CD4-positive, alpha-beta memory T cell (primary cell): ENCODE data around the gene SFN. TPM values are rescaled to one million over a fixed set of nuclear protein-coding genes. Genes with fewer than 3 reads are reported as not detected.
A peak's percentile ranks its signal among the peaks of the same experiment; 100 is the strongest.

Source experiments
- CTCF ChIA-PET: fragments of 350-600 bp; sonication (Branson Sonifier 250); formaldehyde crosslinking; loops from one replicate; lab custom pipeline; 2021; ENCODE audit warnings: inconsistent platforms; ENCODE audit not compliant: partially characterized antibody; lab: Charles Lee
- POLR2A ChIA-PET: fragments of 350-600 bp; sonication (Branson Sonifier 250); formaldehyde crosslinking; loops from one replicate; lab custom pipeline; 2021; ENCODE audit not compliant: partially characterized antibody; lab: Charles Lee
- DNase-seq, 5 donors: peaks; one replicate each; pipeline versions ENCODE4 v3.0.0 to v3.0.0-alpha.2; 2020 to 2022; ENCODE audit warnings: mixed read lengths in 1 of 5
- H3K27ac ChIP-seq: one replicate; pipeline ENCODE4 v1.7.0; 2013; ENCODE audit warnings: low read depth, low read length
- H3K27me3 ChIP-seq: 2 replicates; pipeline ENCODE4 v1.7.0; 2013; ENCODE audit warnings: mild to moderate bottlenecking, low read length, moderate library complexity; ENCODE audit not compliant: insufficient read depth
- H3K36me3 ChIP-seq: 2 replicates; pipeline ENCODE4 v1.7.0; 2013; ENCODE audit warnings: mild to moderate bottlenecking, low read length, moderate library complexity; ENCODE audit not compliant: insufficient read depth
- H3K4me1 ChIP-seq: 2 replicates; pipeline ENCODE4 v1.7.0; 2013; ENCODE audit warnings: mild to moderate bottlenecking, low read length, moderate library complexity; ENCODE audit not compliant: insufficient read depth
- H3K4me3 ChIP-seq, 2 donors: one replicate each; pipeline ENCODE4 v1.7.0; 2013; ENCODE audit warnings: low read length in 2 of 2, mild to moderate bottlenecking in 1 of 2
- H3K9me3 ChIP-seq, 2 donors: one replicate each; pipeline ENCODE4 v1.7.0; 2013; ENCODE audit warnings: low read length in 2 of 2, control low read depth in 1 of 2; ENCODE audit not compliant: control insufficient read depth in 1 of 2
- H3K27ac Mint-ChIP-seq, 7 donors: one replicate each; pipeline ENCODE4 v1.8.0; 2020 to 2021; ENCODE audit warnings: mixed read lengths in 7 of 7, mild to moderate bottlenecking in 6 of 7, inconsistent platforms in 3 of 7, moderate library complexity in 3 of 7
- H3K27me3 Mint-ChIP-seq, 2 donors: one replicate each; pipeline ENCODE4 v1.8.0; 2020 to 2021; ENCODE audit warnings: mixed read lengths in 2 of 2
- H3K36me3 Mint-ChIP-seq, 2 donors: one replicate each; pipeline ENCODE4 v1.8.0; 2020 to 2021; ENCODE audit warnings: mixed read lengths in 2 of 2, inconsistent platforms in 1 of 2, mild to moderate bottlenecking in 1 of 2
- H3K4me1 Mint-ChIP-seq, 4 donors: one replicate each; pipeline ENCODE4 v1.8.0; 2020 to 2021; ENCODE audit warnings: mixed read lengths in 4 of 4, mild to moderate bottlenecking in 1 of 4
- H3K4me3 Mint-ChIP-seq, 8 donors: one replicate each; pipeline ENCODE4 v1.8.0; 2020 to 2021; ENCODE audit warnings: mixed read lengths in 8 of 8, mild to moderate bottlenecking in 7 of 8, moderate library complexity in 6 of 8, inconsistent platforms in 3 of 8
- H3K9me3 Mint-ChIP-seq, 8 donors: one replicate each; pipeline ENCODE4 v1.8.0; 2020 to 2021; ENCODE audit warnings: mixed read lengths in 8 of 8, mild to moderate bottlenecking in 5 of 8, inconsistent platforms in 3 of 8, moderate library complexity in 1 of 8
- intact Hi-C: fragments of 100-400 bp; cut with micrococcal nuclease; formaldehyde crosslinking; loops from one replicate; pipeline ENCODE4 v1.15.1; 2023
- polyA plus RNA-seq, 2 donors: library from polyadenylated mRNA; unstranded; fragments of 300-500 nt; fragmentation: Illumina TruSeq; gene quantifications; one replicate each; pipeline ENCODE4 v1.2.3, GENCODE V29; 2021
- total RNA-seq, 2 experiments: library from RNA; stranded (reverse); gene quantifications; one replicate each; pipeline ENCODE4 v1.2.3, GENCODE V29; 2021

The SFN gene
- total and polyA plus RNA-seq, 4 experiments from 2014 or later: 0.76 to 0.83 TPM; not detected in 2

GRCh38 chr1:26894263-26894662 lies 31.3 kb downstream of the SFN start:
- H3K36me3 Mint-ChIP-seq: peaks cover 25 to 61% of the 10 kb centered on the region in 2 donors
- H3K4me3 ChIP-seq: no peak overlapping the region
- CTCF ChIA-PET: interaction anchor here (1.0 to 1.1 kb wide), 2 partner anchors 8 to 15 kb away, joined by 3 to 4 read pairs; no protein-coding TSS in a partner anchor
- H3K27ac ChIP-seq: no peak overlapping the region
- H3K27ac Mint-ChIP-seq: peak overlapping the region in 3 of 7 donors; percentile 12 to 79 (median 71)
- H3K9me3 ChIP-seq: no peaks in the 10 kb centered on the region
- H3K4me1 ChIP-seq: peaks cover 23% of the 10 kb centered on the region
- DNase-seq: no peak
- H3K36me3 ChIP-seq: peaks cover 44% of the 10 kb centered on the region
- POLR2A ChIA-PET: no interaction called here
- no peaks in the 10 kb centered on the region for H3K27me3 Mint-ChIP-seq
- H3K4me1 Mint-ChIP-seq: peaks cover 9 to 40% (median 21%) of the 10 kb centered on the region in 4 donors
- no peaks in the 10 kb centered on the region for H3K27me3 ChIP-seq
- H3K4me3 Mint-ChIP-seq: peak overlapping the region in 1 of 8 donors; percentile 62
- H3K9me3 Mint-ChIP-seq: no peaks in the 10 kb centered on the region
- intact Hi-C loops: no loop called here

GRCh38 chr1:26897351-26897750 lies 34.4 kb downstream of the SFN start:
- peaks cover 25% of the 10 kb centered on the region for H3K4me1 ChIP-seq
- H3K9me3 Mint-ChIP-seq: no peaks in the 10 kb centered on the region
- H3K4me1 Mint-ChIP-seq: peaks cover 20 to 53% (median 27%) of the 10 kb centered on the region in 4 donors

GRCh38 chr1:26900001-26900814 lies 37.3 kb downstream of the SFN start, which contains the start of gene GPATCH3:
Gene GPATCH3 (minus strand): TSS chr1:26900467. CDS start chr1:26900442, 25 bp downstream.
- peak within 1 kb of the TSS; percentile 92 to 100 (median 98) for H3K27ac Mint-ChIP-seq
- CTCF ChIA-PET: interaction anchor here (1.1 to 2.0 kb wide), 9 partner anchors 10 to 101 kb away, joined by 3 to 14 read pairs (median 5); partner anchors contain the start of gene GPN2
- H3K4me3 Mint-ChIP-seq: peak within 1 kb of the TSS; percentile 87 to 100 (median 96)
- Histone ChIP-seq H3K4me3 (peak within 1 kb of the TSS; percentile 86 to 93), H3K27ac (peak within 1 kb of the TSS; percentile 90), H3K27me3 (no peaks in the 10 kb centered on the region), H3K36me3 (peaks cover 19% of the 10 kb centered on the region), H3K4me1 (peaks cover 25% of the 10 kb centered on the region), H3K9me3 (no peaks in the 10 kb centered on the region)
- intact Hi-C loops: loop anchor here (1.0 kb wide), 2 partner anchors 10 to 21 kb away; partner anchors contain the start of genes GPN2 and NUDC
- POLR2A ChIA-PET: interaction anchor here (0.5 to 3.7 kb wide), 27 partner anchors 9 to 968 kb away, joined by 3 to 114 read pairs (median 4); partner anchors contain the start of genes CEP85, FAM76A, GPN2 and HMGN2
- H3K4me1 Mint-ChIP-seq: peaks cover 21 to 48% (median 26%) of the 10 kb centered on the region in 4 donors
- no peaks in the 10 kb centered on the region for H3K9me3 Mint-ChIP-seq
- no peaks in the 10 kb centered on the region for H3K27me3 Mint-ChIP-seq
- H3K36me3 Mint-ChIP-seq: peaks cover 11 to 35% of the 10 kb centered on the region in 2 donors
- peak; percentile 87 to 89 (median 88) for DNase-seq

More at GRCh38 chr1:26897351-26897750, 34.4 kb downstream of the SFN start:
- Histone ChIP-seq H3K36me3 (peaks cover 39% of the 10 kb centered on the region), H3K9me3 (no peaks in the 10 kb centered on the region), H3K4me3 (no peak overlapping the region), H3K27ac (no peak overlapping the region), H3K27me3 (no peaks in the 10 kb centered on the region)
- Mint-ChIP-seq H3K27me3 (no peaks in the 10 kb centered on the region), H3K27ac (no peak overlapping the region), H3K4me3 (no peak overlapping the region), H3K36me3 (peaks cover 22 to 57% of the 10 kb centered on the region in 2 donors)
- ChIA-PET CTCF (interaction anchor here (1.3 kb wide), 1 partner anchor 18 kb away, joined by 3 read pairs; no protein-coding TSS in a partner anchor), POLR2A (interaction anchor here (0.7 kb wide), 1 partner anchor 15 kb away, joined by 3 read pairs; no protein-coding TSS in a partner anchor)
- no peak for DNase-seq
- intact Hi-C loops: no loop called here

- peaks cover 11 to 30% of the 10 kb centered on the region in 2 donors for H3K36me3 Mint-ChIP-seq
- Histone ChIP-seq H3K27ac (peak overlapping the region; percentile 90), H3K36me3 (peaks cover 13% of the 10 kb centered on the region), H3K4me3 (peak overlapping the region; percentile 86 to 93), H3K4me1 (peaks cover 25% of the 10 kb centered on the region), H3K9me3 (no peaks in the 10 kb centered on the region), H3K27me3 (no peaks in the 10 kb centered on the region)
- POLR2A ChIA-PET: interaction anchor here (0.6 to 3.7 kb wide), 24 partner anchors 8 to 969 kb away, joined by 3 to 114 read pairs (median 4); partner anchors contain the start of genes CEP85, FAM76A, GPN2 and HMGN2
- H3K9me3 Mint-ChIP-seq: no peaks in the 10 kb centered on the region
- no peaks in the 10 kb centered on the region for H3K27me3 Mint-ChIP-seq
- intact Hi-C loops: loop anchor here (1.0 kb wide), 2 partner anchors 11 to 20 kb away; partner anchors contain the start of genes GPN2 and NUDC
- no peak for DNase-seq
- peaks cover 21 to 48% (median 26%) of the 10 kb centered on the region in 4 donors for H3K4me1 Mint-ChIP-seq
- peak overlapping the region; percentile 87 to 100 (median 96) for H3K4me3 Mint-ChIP-seq
- H3K27ac Mint-ChIP-seq: peak overlapping the region; percentile 92 to 100 (median 98)
- CTCF ChIA-PET: interaction anchor here (1.1 to 2.0 kb wide), 6 partner anchors 11 to 102 kb away, joined by 3 to 14 read pairs (median 4); partner anchors contain the start of gene GPN2
These were observed 38.0 kb downstream of the SFN start for GRCh38 chr1:26900815-26901511.

- H3K4me1 Mint-ChIP-seq: peaks cover 0 to 2% (median 2%) of the 10 kb centered on the region in 4 donors
- H3K4me3 ChIP-seq: no peak overlapping the region
- H3K27ac Mint-ChIP-seq: no peak overlapping the region
- intact Hi-C loops: no loop called here
- no peaks in the 10 kb centered on the region for H3K9me3 Mint-ChIP-seq
- peaks cover 0 to 5% of the 10 kb centered on the region in 2 donors for H3K27me3 Mint-ChIP-seq
- POLR2A ChIA-PET: no interaction called here
- H3K4me1 ChIP-seq: no peaks in the 10 kb centered on the region
- CTCF ChIA-PET: interaction anchor here (1.3 kb wide), 1 partner anchor 18 kb away, joined by 3 read pairs; no protein-coding TSS in a partner anchor
- no peak overlapping the region for H3K27ac ChIP-seq
- no peaks in the 10 kb centered on the region for H3K36me3 ChIP-seq
- H3K27me3 ChIP-seq: no peaks in the 10 kb centered on the region
- H3K4me3 Mint-ChIP-seq: no peak overlapping the region
- no peaks in the 10 kb centered on the region for H3K9me3 ChIP-seq
- no peak for DNase-seq
- no peaks in the 10 kb centered on the region for H3K36me3 Mint-ChIP-seq
These were observed 44.3 kb downstream of the SFN start for GRCh38 chr1:26907071-26907917.

GRCh38 chr1:26909951-26910342 lies 47.0 kb downstream of the SFN start:
- no peak overlapping the region for H3K27ac Mint-ChIP-seq
- no peaks in the 10 kb centered on the region for H3K4me1 ChIP-seq
- H3K4me3 Mint-ChIP-seq: no peak overlapping the region
- H3K4me3 ChIP-seq: no peak overlapping the region
- no peaks in the 10 kb centered on the region for H3K9me3 Mint-ChIP-seq
- CTCF ChIA-PET: no interaction called here
- H3K4me1 Mint-ChIP-seq: no peaks in the 10 kb centered on the region
- peaks cover 0 to 5% of the 10 kb centered on the region in 2 donors for H3K27me3 Mint-ChIP-seq
- POLR2A ChIA-PET: interaction anchor here (0.7 to 1.8 kb wide), 3 partner anchors 10 to 20 kb away, joined by 3 to 6 read pairs (median 4); partner anchors contain the start of genes GPATCH3 and GPN2
- H3K27ac ChIP-seq: no peak overlapping the region
- no peaks in the 10 kb centered on the region for H3K36me3 Mint-ChIP-seq
- H3K27me3 ChIP-seq: no peaks in the 10 kb centered on the region
- H3K9me3 ChIP-seq: no peaks in the 10 kb centered on the region
- intact Hi-C loops: no loop called here
- no peaks in the 10 kb centered on the region for H3K36me3 ChIP-seq
- no peak for DNase-seq
